H1 (cell line): ENCODE data around the gene FCGBP. TPM values are rescaled to one million over a fixed set of nuclear protein-coding genes. Genes with fewer than 3 reads are reported as not detected.

ENCODE experiments used
- CTCF ChIA-PET: fragments of 300-600 bp; sonication (Branson Sonifier 250); formaldehyde crosslinking; loops from one replicate; lab custom pipeline; 2021; ENCODE audit not compliant: partially characterized antibody; lab: Charles Lee
- POLR2A ChIA-PET: fragments of 300-600 bp; sonication (Branson Sonifier 250); formaldehyde crosslinking; loops from one replicate; lab custom pipeline; 2021; ENCODE audit warnings: inconsistent platforms; ENCODE audit not compliant: partially characterized antibody; lab: Charles Lee
- DNase-seq, 2 experiments: peaks; one replicate each; pipeline versions ENCODE4 v3.0.0 to v3.0.0-alpha.2; 2010 to 2022; ENCODE audit warnings: low spot score in 2 of 2, low read depth in 1 of 2, mixed read lengths in 1 of 2
- FAIRE-seq: peaks from 2 replicates; lab custom pipeline; 2011; peaks lifted over from hg19 to GRCh38; lab: Jason Lieb, UNC
- H2AFZ ChIP-seq: 2 replicates; pipeline ENCODE4 v1.8.1; 2012; ENCODE audit warnings: low read length, inconsistent platforms
- H2AK5ac ChIP-seq: 2 replicates; pipeline ENCODE4 v1.6.1; 2013; ENCODE audit warnings: low read depth, low read length
- H2BK120ac ChIP-seq: replicated peaks from 2 replicates; pipeline ENCODE3; 2013; ENCODE audit warnings: low read depth, low read length, inconsistent platforms
- H2BK12ac ChIP-seq: 2 replicates; pipeline ENCODE4 v1.6.1; 2013; ENCODE audit warnings: low read depth, low read length
- H2BK15ac ChIP-seq: 2 replicates; pipeline ENCODE4 v1.6.1; 2013; ENCODE audit warnings: low read length
- H2BK20ac ChIP-seq: 2 replicates; pipeline ENCODE4 v1.6.1; 2013; ENCODE audit warnings: low read length
- H2BK5ac ChIP-seq: 2 replicates; pipeline ENCODE4 v1.6.1; 2013; ENCODE audit warnings: low read depth, low read length
- H3K14ac ChIP-seq: 2 replicates; pipeline ENCODE4 v1.6.1; 2013; ENCODE audit warnings: inconsistent platforms; ENCODE audit not compliant: insufficient read length
- H3K18ac ChIP-seq: 2 replicates; pipeline ENCODE4 v1.6.1; 2013; ENCODE audit warnings: low read length; ENCODE audit errors: extremely low read depth
- H3K23ac ChIP-seq: 2 replicates; pipeline ENCODE4 v1.6.1; 2013; ENCODE audit warnings: inconsistent platforms; ENCODE audit not compliant: insufficient read length
- H3K23me2 ChIP-seq: 2 replicates; pipeline ENCODE4 v1.6.1; 2013; ENCODE audit warnings: low read depth, low read length
- H3K27ac ChIP-seq: 2 replicates; pipeline ENCODE4 v1.6.1; 2011; ENCODE audit warnings: low read depth, low read length, inconsistent platforms
- H3K27me3 ChIP-seq, 4 experiments: replicated peaks in 1 of 4; 1 replicate in 1 of 4; 2 replicates in 3 of 4; pipeline versions ENCODE4 v1.6.1 to v1.8.1; 2011 to 2013; ENCODE audit warnings: low read length in 3 of 4, mild to moderate bottlenecking in 3 of 4, inconsistent platforms in 2 of 4, mixed read lengths in 2 of 4, moderate library complexity in 1 of 4; ENCODE audit not compliant: control insufficient read depth in 3 of 4, insufficient read depth in 3 of 4; ENCODE audit errors: extremely low read depth in 1 of 4
- H3K36me3 ChIP-seq, 4 experiments: 2 replicates each; pipeline versions ENCODE4 v1.6.1 to v1.8.1; 2011 to 2013; ENCODE audit warnings: mild to moderate bottlenecking in 4 of 4, low read length in 3 of 4, moderate library complexity in 2 of 4, control low read depth in 1 of 4, inconsistent platforms in 1 of 4; ENCODE audit not compliant: insufficient read depth in 4 of 4, control insufficient read depth in 2 of 4
- H3K4ac ChIP-seq: replicated peaks from 2 replicates; pipeline ENCODE3; 2013; ENCODE audit warnings: low read length, low read depth, mixed read lengths, inconsistent platforms; ENCODE audit not compliant: insufficient read length
- H3K4me1 ChIP-seq, 4 experiments: replicated peaks in 1 of 4; 1 replicate in 1 of 4; 2 replicates in 3 of 4; pipeline versions ENCODE4 v1.6.1 to v1.8.1; 2011 to 2013; ENCODE audit warnings: low read length in 3 of 4, inconsistent platforms in 2 of 4, mixed read lengths in 1 of 4; ENCODE audit not compliant: insufficient read depth in 4 of 4, control insufficient read depth in 3 of 4
- H3K4me2 ChIP-seq, 2 experiments: 2 replicates each; pipeline versions ENCODE4 v1.6.1 to v1.8.1; 2011 to 2013; ENCODE audit warnings: low read depth in 2 of 2, low read length in 2 of 2, control low read depth in 1 of 2, inconsistent platforms in 1 of 2, mild to moderate bottlenecking in 1 of 2; ENCODE audit not compliant: insufficient read depth in 1 of 2
- H3K4me3 ChIP-seq, 4 experiments: fragments of 200-600, 300-600 bp in 1 of 4; sonication (generic), shearing (Covaris generic), sonication (Bioruptor Twin) in 1 of 4; 2 replicates each; pipeline versions ENCODE4 v1.5.1 to v1.8.1; 2011 to 2016; ENCODE audit warnings: low read length in 4 of 4, low read depth in 3 of 4, control low read depth in 2 of 4, inconsistent platforms in 2 of 4, mild to moderate bottlenecking in 2 of 4, mixed read lengths in 1 of 4, moderate library complexity in 1 of 4; ENCODE audit not compliant: insufficient read depth in 2 of 4; ENCODE audit errors: extremely low read depth in 1 of 4
- H3K56ac ChIP-seq: replicated peaks from 2 replicates; pipeline ENCODE3; 2013; ENCODE audit warnings: low read depth, mild to moderate bottlenecking, mixed read lengths, low read length, inconsistent platforms; ENCODE audit not compliant: insufficient read length
- H3K79me1 ChIP-seq: 2 replicates; pipeline ENCODE4 v1.6.1; 2013; ENCODE audit warnings: low read depth, low read length, control low read depth
- H3K79me2 ChIP-seq, 2 experiments: 2 replicates each; pipeline versions ENCODE4 v1.6.1 to v1.8.1; 2012 to 2013; ENCODE audit warnings: low read length in 2 of 2, mild to moderate bottlenecking in 2 of 2, inconsistent platforms in 1 of 2; ENCODE audit not compliant: insufficient read depth in 2 of 2, control insufficient read depth in 1 of 2
- H3K9ac ChIP-seq, 4 experiments: replicated peaks in 1 of 4; 1 replicate in 1 of 4; 2 replicates in 3 of 4; pipeline versions ENCODE4 v1.6.1 to v1.8.1; 2011 to 2013; ENCODE audit warnings: low read depth in 3 of 4, low read length in 3 of 4, control low read depth in 2 of 4, mild to moderate bottlenecking in 2 of 4, moderate library complexity in 2 of 4, inconsistent platforms in 1 of 4; ENCODE audit errors: extremely low read depth in 1 of 4
- H3K9me3 ChIP-seq, 2 experiments: 2 replicates each; pipeline versions ENCODE4 v1.6.1 to v1.8.1; 2012 to 2013; ENCODE audit warnings: mild to moderate bottlenecking in 2 of 2, moderate library complexity in 2 of 2, control low read depth in 1 of 2, inconsistent platforms in 1 of 2, low read depth in 1 of 2, low read length in 1 of 2, mixed read lengths in 1 of 2; ENCODE audit not compliant: insufficient read depth in 2 of 2
- H4K20me1 ChIP-seq, 2 experiments: replicated peaks in 1 of 2; 2 replicates each; pipeline versions ENCODE3 to v1.8.1; 2011 to 2013; ENCODE audit warnings: inconsistent platforms in 2 of 2, low read length in 2 of 2, mild to moderate bottlenecking in 1 of 2; ENCODE audit not compliant: insufficient read depth in 2 of 2, control insufficient read depth in 1 of 2
- H4K5ac ChIP-seq: 2 replicates; pipeline ENCODE4 v1.6.1; 2013; ENCODE audit warnings: low read length, low read depth, mixed read lengths, inconsistent platforms; ENCODE audit not compliant: insufficient read length
- H4K8ac ChIP-seq: 2 replicates; pipeline ENCODE4 v1.8.0; 2013; ENCODE audit warnings: mild to moderate bottlenecking, moderate library complexity, low read length, inconsistent platforms; ENCODE audit not compliant: insufficient read depth; ENCODE audit errors: extremely low read depth
- H4K91ac ChIP-seq: replicated peaks from 2 replicates; pipeline ENCODE3; 2013; ENCODE audit warnings: low read length, mixed read lengths, inconsistent platforms; ENCODE audit not compliant: insufficient read length
- CTBP2 ChIP-seq: IDR thresholded peaks from 2 replicates; pipeline ENCODE4 v1.7.0; 2011; ENCODE audit warnings: borderline replicate concordance, mild to moderate bottlenecking, moderate library complexity, mixed read lengths, low read length; ENCODE audit not compliant: insufficient read depth, insufficient read length
- CTCF ChIP-seq, 3 experiments: IDR thresholded peaks; 1 replicate in 2 of 3; 2 replicates in 1 of 3; pipeline versions ENCODE4 v1.5.1 to v1.6.1; 2011; ENCODE audit warnings: low read length in 3 of 3, mild to moderate bottlenecking in 3 of 3, inconsistent platforms in 2 of 3, low read depth in 1 of 3, moderate library complexity in 1 of 3; ENCODE audit not compliant: insufficient read depth in 1 of 3; ENCODE audit errors: control extremely low read depth in 1 of 3
- FOSL1 ChIP-seq: IDR thresholded peaks from 2 replicates; pipeline ENCODE4 v1.6.1; 2011; ENCODE audit warnings: mild to moderate bottlenecking, low read depth, low read length, moderate library complexity; ENCODE audit not compliant: insufficient read depth
- HDAC2 ChIP-seq, 2 experiments: fragments of 300-600 bp in 1 of 2; sonication (generic) in 1 of 2; IDR thresholded peaks; 2 replicates each; pipeline ENCODE4 v1.6.1; 2011 to 2012; ENCODE audit warnings: low read depth in 2 of 2, low read length in 2 of 2, mild to moderate bottlenecking in 2 of 2, moderate library complexity in 2 of 2, borderline replicate concordance in 1 of 2, inconsistent platforms in 1 of 2
- MAFK ChIP-seq: IDR thresholded peaks from 2 replicates; pipeline ENCODE4 v1.6.1; 2012; ENCODE audit warnings: low read depth, mild to moderate bottlenecking, improper control_type of control experiment, low read length
- POU5F1 ChIP-seq: IDR thresholded peaks from 2 replicates; pipeline ENCODE4 v1.6.1; 2011; ENCODE audit warnings: low read depth, mild to moderate bottlenecking, low read length, moderate library complexity
- SAP30 ChIP-seq: fragments of 300-600 bp; sonication (generic); IDR thresholded peaks from 2 replicates; pipeline ENCODE4 v1.7.1; 2012; ENCODE audit warnings: low read length, moderate library complexity, mild to moderate bottlenecking, inconsistent platforms; ENCODE audit not compliant: insufficient read depth, insufficient replicate concordance
- SIX5 ChIP-seq: IDR thresholded peaks from 2 replicates; pipeline ENCODE4 v1.6.1; 2011; ENCODE audit warnings: mild to moderate bottlenecking, low read depth, low read length
- SUZ12 ChIP-seq: fragments of 200-600 bp; sonication (generic); IDR thresholded peaks from 2 replicates; pipeline ENCODE4 v1.6.1; 2012; ENCODE audit warnings: mild to moderate bottlenecking, inconsistent platforms, low read length, moderate library complexity, mixed read lengths
- TAF1 ChIP-seq: IDR thresholded peaks from 2 replicates; pipeline ENCODE4 v1.6.1; 2011; ENCODE audit warnings: mild to moderate bottlenecking, low read depth, low read length
- TEAD4 ChIP-seq: IDR thresholded peaks from 2 replicates; pipeline ENCODE4 v1.6.1; 2012; ENCODE audit warnings: low read depth, low read length, inconsistent platforms, mixed read lengths
- YY1 ChIP-seq: IDR thresholded peaks from 2 replicates; pipeline ENCODE4 v1.6.1; 2011; ENCODE audit warnings: low read depth, mild to moderate bottlenecking, low read length
- WGBS, 2 experiments: shearing (Covaris generic) in 1 of 2; methylation state at CpG; one replicate each; pipeline versions ENCODE4 v1.1.6 to v1.1.7; 2013 to 2015; ENCODE audit warnings: low lambda C conversion rate in 2 of 2, mixed read lengths in 2 of 2, inconsistent platforms in 1 of 2, low coverage in 1 of 2, missing lambda C conversion rate in 1 of 2; ENCODE audit not compliant: insufficient replicate concordance in 2 of 2, insufficient coverage in 1 of 2, insufficient read length in 1 of 2; ENCODE audit errors: extremely low coverage in 1 of 2, missing lambda C conversion rate in 1 of 2; 5-methylcytosine and 5-hydroxymethylcytosine counted together
- polyA plus RNA-seq, 7 experiments: library from polyadenylated mRNA; depleted of rRNA in 3 of 7; stranded (reverse) in 5 of 7; unstranded in 2 of 7; fragments of >200 nt in 5 of 7; fragments of 200-250 nt in 2 of 7; gene quantifications; 1 replicate in 5 of 7; 2 replicates in 1 of 7; 4 replicates in 1 of 7; pipeline versions ENCODE4 v1.2.1 to v1.2.3, GENCODE V29; 2011 to 2013; ENCODE audit warnings: missing spikeins in 2 of 7, mixed read lengths in 2 of 7
- total RNA-seq: library from RNA; stranded (reverse); fragmentation: NEBNext Ultra II Directional; extraction: Animal tissue kit (Norgen Biotek cat#: 25700); gene quantifications from 2 replicates; pipeline ENCODE4 v1.2.1, GENCODE V29; 2021

Gene FCGBP
- total and polyA plus RNA-seq, 2 of the 8 experiments (the other 6 are each of a cell fraction or from before 2014, with no cell fraction given): 1.1 to 3.1 TPM

GRCh38 chr19:39951686-39952085 is 17.3 kb upstream of the FCGBP start:
- no peak overlapping the region for H3K18ac ChIP-seq
- H3K27me3 ChIP-seq: no peaks in the 10 kb centered on the region
- no peak overlapping the region for H2BK120ac ChIP-seq
- H3K27ac ChIP-seq: no peak overlapping the region
- FAIRE-seq: no peak
- no peak overlapping the region for H2BK12ac ChIP-seq
- no peak overlapping the region for H3K4ac ChIP-seq
- H2BK5ac ChIP-seq: no peak overlapping the region
- no peak overlapping the region for H4K91ac ChIP-seq
- no peak for DNase-seq
- no peak overlapping the region for H3K4me3 ChIP-seq
- no peak overlapping the region for H4K8ac ChIP-seq
- no peaks in the 10 kb centered on the region for H3K9me3 ChIP-seq
- H2BK20ac ChIP-seq: no peak overlapping the region
- H2AFZ ChIP-seq: no peak overlapping the region
- no peak overlapping the region for H2AK5ac ChIP-seq
- no peak overlapping the region for H3K14ac ChIP-seq
- ChIA-PET POLR2A (interaction anchor here (1.1 kb wide), 1 partner anchor 12 kb away, joined by 3 read pairs; no protein-coding TSS in a partner anchor), CTCF (no interaction called here)
- H3K4me1 ChIP-seq: no peaks in the 10 kb centered on the region
- no peak overlapping the region for H3K4me2 ChIP-seq
- WGBS, 2 experiments: 88% methylated on average over 3 of the region's 3 CpGs; no CpG with 5 or more reads in 1 of the 2 experiments
- H3K23ac ChIP-seq: no peak overlapping the region
- H3K56ac ChIP-seq: no peak overlapping the region
- no peak overlapping the region for H4K5ac ChIP-seq
- no peak overlapping the region for H2BK15ac ChIP-seq
- H3K79me1 ChIP-seq: no peaks in the 10 kb centered on the region
- no peak overlapping the region for H3K9ac ChIP-seq
- H3K79me2 ChIP-seq: no peaks in the 10 kb centered on the region
- H3K23me2 ChIP-seq: no peaks in the 10 kb centered on the region
- no peaks in the 10 kb centered on the region for H4K20me1 ChIP-seq
- no peaks in the 10 kb centered on the region for H3K36me3 ChIP-seq
- TF ChIP-seq HDAC2 (IDR thresholded peaks at IDR 0.05; ENCODE audit: borderline replicate concordance in 1 of 2, low read depth in 2 of 2, low read length in 2 of 2): no peak
- no peak for TF ChIP-seq MAFK
- TF ChIP-seq SAP30: no peak
- no peak for TF ChIP-seq POU5F1
- TF ChIP-seq FOSL1: no peak
- no peak for TF ChIP-seq YY1
- TF ChIP-seq CTBP2: no peak
- no peak for TF ChIP-seq CTCF (IDR thresholded peaks at IDR 0.05; ENCODE audit: control extremely low read depth in 1 of 3, insufficient read depth in 1 of 3, low read depth in 1 of 3, low read length in 3 of 3)
- no peak for TF ChIP-seq SUZ12
- no peak for TF ChIP-seq TAF1
- no peak for TF ChIP-seq TEAD4
- no peak for TF ChIP-seq SIX5
